ENCODE results near the gene TSPO.

GRCh38 chr22:43197271-43197941 is 46.0 kb downstream of the TSPO start:
- TF ChIP-seq CTCF (IDR thresholded peaks at IDR 0.05) = no peak
- no peak for TF ChIP-seq ZFX (IDR thresholded peaks at IDR 0.05; ENCODE audit: borderline replicate concordance)

All from 22Rv1 (cell line).